Activated CD8-positive, alpha-beta memory T cell treated with anti-CD3 and anti-CD28 coated beads, Interleukin-2, amount 50 U/mL, for 1 hour (primary cell): ENCODE results near the gene TMEM234.

ENCODE experiments used
- DNase-seq: peaks from one replicate; pipeline ENCODE4 v3.0.0-alpha.2; 2020; ENCODE audit errors: extremely low read depth

The TMEM234 gene

DNA sequence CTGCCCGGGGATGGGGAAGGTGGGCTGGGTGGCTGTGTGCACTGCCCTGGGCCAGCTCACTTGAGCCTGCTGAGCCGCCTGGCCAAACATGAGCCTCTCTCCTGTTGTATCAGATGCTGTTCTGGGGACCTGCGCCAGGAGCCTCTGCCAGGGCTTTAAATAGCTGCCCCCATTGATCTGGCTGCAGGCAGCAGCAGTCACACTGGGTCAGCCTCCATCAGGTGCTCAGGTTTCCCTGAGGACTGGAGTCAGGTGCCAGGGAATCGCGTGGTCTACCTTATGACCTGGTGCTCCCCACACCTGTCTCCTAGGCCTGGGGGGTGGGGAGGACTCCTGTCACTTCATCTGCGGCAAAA, 22.5 kb downstream of the TMEM234 start:
- DNase-seq: no peak

DNA sequence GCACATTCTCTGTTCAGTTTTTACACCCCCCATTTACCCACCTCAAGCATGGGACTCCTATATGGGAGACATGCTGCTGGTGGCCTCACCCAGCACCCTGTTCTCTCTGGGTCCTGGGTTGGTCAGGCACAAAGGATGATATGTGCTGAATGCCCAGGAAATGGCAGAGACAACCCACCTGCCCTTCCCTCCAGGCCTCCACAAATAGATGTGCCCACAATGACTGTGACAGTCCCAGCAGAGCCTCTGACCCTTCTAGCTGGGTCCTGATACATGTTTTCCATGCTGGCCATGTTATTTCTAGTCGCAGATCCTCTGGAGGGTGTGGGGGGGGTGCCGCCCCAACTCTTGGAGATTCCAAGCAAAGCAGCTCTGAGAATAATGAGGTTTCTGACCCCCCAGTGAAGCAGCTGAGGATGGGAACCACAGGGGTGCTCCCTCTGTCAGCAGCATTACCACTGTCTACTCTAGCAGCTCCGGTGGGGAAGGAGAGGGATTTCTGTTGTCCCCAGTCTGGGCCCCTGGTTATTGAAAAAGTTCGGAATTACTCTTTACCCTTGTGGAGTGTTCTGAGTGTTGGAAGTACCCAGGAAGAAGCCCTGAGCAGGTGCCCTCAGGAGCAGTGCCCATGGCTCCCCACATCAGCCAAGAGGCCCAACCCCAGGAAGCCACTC, 23.0 kb downstream of the TMEM234 start:
- DNase-seq: no peak

- no peak for DNase-seq
These were observed 23.7 kb downstream of the TMEM234 start for GRCh38 chr1:32198237-32199042.

DNA sequence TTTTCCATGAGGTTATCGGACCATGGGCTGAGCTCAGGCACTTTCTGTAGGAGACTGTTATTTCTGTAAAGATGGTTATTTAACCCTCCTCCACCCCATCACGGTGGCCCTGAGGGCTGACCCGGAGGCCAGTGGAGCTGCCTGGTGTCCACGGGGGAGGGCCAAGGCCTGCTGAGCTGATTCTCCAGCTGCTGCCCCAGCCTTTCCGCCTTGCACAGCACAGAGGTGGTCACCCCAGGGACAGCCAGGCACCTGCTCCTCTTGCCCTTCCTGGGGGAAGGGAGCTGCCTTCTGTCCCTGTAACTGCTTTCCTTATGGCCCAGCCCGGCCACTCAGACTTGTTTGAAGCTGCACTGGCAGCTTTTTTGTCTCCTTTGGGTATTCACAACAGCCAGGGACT, 24.3 kb downstream of the TMEM234 start:
- no peak for DNase-seq

DNA sequence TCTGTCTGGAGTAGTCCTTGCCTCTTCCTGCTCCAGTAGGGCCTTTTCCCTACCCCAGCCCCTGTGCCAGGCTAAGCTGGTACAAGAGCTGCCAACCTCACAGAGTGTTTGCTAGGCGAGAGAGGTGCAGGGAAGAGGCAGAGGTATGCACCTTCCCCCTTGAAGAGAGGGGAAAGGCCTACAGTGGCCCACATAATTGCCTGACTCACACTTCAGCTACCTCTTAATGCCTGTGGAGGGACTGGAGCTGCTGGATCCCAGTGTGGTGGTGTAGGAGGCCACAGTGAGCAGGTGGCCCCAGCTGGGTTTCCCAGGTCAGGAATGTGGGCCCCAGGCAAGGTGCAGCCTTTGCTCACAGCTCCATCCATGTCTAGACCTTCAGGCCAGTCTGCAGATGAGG, 25.1 kb downstream of the TMEM234 start:
- DNase-seq: no peak

- no peak for DNase-seq
These were observed 26.0 kb downstream of the TMEM234 start for GRCh38 chr1:32195972-32196823.

- no peak for DNase-seq
These were observed 26.6 kb downstream of the TMEM234 start for GRCh38 chr1:32195531-32195930.

GRCh38 chr1:32194984-32195383, 27.2 kb downstream of the TMEM234 start:
- no peak for DNase-seq

DNA sequence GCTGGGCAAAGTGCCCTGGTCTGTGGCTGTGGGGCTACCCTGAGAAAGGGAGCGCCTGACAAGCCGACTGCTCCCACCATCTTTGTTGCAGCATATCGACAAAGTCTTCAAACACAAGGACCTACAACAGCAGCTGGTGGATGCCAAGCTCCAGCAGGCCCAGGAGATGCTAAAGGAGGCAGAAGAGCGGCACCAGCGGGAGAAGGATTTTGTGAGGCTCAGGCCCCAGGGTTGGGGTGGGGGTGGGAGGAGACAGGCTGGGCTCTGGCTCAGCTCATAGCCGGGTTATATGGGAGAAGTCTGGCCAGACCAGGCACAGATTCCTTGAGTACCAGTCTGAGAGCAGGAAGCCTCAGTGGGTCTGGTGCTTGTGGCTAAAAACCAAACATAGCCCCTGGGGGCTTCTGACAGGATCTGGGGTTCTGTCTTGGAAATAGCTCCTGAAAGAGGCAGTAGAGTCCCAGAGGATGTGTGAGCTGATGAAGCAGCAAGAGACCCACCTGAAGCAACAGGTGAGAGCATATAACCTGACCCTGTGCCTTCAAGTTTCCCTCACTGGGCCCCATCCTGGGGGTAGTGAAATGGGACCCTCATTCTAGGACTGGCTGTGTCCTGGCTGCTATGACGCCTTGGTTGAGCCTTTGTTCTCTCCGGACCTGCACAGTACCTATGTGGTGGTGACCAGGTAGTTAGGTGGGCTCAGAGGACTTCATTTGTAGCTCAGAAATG, 29.8 kb downstream of the TMEM234 start:
- no peak for DNase-seq

- DNase-seq: no peak
These were observed 34.3 kb downstream of the TMEM234 start for GRCh38 chr1:32187850-32188249.

DNA sequence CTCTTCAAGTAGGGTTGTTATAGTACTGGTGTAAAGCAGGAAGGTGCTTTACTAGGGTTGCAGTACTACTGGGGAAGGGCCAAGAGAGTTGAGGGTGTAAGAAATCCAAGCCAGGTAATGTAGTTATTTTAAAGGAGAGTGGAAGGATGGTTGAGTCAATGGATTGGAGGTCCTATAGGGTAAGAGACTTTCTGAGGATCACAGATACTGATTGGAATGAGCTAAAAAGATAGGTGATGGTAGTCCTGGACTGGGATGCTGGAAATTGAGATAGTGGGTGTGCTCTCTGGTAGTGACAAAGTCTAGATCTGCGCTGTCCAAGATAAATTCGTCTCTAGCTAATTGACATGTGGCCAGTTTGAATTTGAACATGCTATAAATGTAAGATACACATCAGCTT, 35.7 kb downstream of the TMEM234 start:
- no peak for DNase-seq

DNA sequence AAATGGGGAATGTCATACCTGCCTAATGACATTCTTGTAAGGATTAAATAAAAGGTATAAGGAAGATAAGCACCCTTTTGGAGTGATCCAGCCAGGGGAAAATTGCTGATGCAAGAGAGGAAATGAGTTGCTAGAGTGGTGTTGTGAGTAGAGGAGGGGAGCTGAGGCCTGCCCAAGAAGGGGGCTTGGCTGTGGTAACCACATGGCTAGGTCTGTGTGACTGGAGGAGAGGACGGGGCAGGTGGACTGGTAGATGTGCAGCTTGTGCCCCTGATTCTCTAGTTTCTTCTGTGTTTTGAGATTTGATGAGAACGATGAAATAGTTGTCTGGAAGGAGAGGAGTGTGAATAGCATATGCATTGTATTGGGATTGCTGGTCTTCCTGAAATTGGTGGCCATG, 36.1 kb downstream of the TMEM234 start:
- no peak for DNase-seq

DNA sequence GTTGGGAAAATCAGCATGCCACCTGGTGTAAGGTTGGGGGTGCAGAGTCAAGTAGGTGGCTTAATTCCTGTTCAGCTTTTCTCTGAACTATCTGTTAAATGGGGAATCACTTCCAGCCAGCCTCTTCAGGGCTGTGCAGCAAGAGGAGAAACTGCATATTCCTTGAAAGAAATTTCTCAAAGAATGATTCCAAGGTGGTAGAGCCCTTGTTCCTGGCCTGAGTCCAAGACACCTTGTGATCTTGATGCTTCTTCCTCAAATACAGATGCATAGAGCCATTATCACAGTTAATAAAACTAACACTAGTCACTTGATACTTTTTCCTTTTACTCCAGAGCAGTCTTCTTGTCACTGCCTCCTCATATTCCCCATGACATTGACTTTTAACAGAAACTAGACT, 37.5 kb downstream of the TMEM234 start:
- no peak for DNase-seq

DNA sequence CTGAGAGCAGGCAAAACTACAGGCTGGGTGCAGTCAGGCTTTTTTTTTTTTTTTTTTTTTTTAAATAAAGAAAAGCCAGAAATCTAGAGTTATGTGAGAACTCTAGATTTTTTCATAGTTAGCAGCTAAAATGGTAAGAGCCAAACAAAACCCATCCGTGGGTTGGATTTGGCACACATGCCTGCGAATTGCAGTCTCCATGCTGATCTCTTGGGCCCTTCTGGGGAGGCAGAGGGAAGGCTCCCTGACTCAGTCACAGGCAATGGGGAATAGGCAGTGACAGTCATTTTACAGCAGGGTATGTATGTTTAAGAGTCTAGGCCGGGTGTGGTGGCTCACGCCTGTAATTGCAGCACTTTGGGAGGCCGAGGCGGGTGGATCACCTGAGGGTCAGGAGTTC, 40.1 kb downstream of the TMEM234 start:
- DNase-seq: no peak

DNA sequence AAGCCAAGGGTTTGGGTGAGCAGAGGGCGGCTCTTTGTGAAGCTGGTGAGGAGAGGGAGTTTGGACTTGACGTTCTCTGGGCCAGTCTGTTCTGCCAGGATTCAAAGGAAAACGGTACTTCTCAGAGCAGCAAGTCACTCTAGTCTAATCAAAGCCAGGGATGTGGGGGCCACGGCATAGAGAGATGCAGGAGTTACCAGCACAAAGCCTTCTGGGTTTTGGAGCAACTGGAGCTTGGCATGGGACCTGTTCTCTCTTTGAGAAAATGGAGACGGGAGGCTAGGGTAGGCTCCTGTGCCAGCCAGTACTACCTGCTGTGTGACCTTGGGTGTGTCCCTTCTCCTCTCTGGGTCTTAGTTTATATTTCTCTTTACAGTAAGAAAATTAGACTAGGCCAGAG, 40.6 kb downstream of the TMEM234 start:
- DNase-seq: no peak

DNA sequence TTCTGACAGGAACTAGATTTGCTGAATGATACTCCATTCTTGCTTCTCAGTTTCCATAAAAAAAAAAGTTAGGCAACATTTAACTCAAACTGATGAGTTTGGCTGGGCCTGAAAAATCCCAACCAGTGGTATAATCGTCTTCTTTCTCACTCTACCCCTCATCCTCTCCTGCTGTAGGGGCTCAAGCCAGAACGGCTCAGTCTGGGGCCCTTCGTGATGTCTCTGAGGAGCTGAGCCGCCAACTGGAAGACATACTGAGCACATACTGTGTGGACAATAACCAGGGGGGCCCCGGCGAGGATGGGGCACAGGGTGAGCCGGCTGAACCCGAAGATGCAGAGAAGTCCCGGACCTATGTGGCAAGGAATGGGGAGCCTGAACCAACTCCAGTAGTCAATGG, 41.1 kb downstream of the TMEM234 start:
- DNase-seq: no peak

- no peak for DNase-seq
These were observed 41.7 kb downstream of the TMEM234 start for GRCh38 chr1:32180186-32181060.

- DNase-seq: peak; percentile 63
These were observed 42.5 kb downstream of the TMEM234 start, which contains the start of gene TXLNA for GRCh38 chr1:32179443-32180185. TXLNA (plus strand) TSS chr1:32179675; CDS start chr1:32180346, 671 bp downstream.

GRCh38 chr1:32179193-32179442, 43.0 kb downstream of the TMEM234 start:
- DNase-seq: no peak
